GM19324 (cell line): ENCODE data around the gene ZNF28.
"Not testable (repeated sequence)": the region's sequence is repeated elsewhere in the genome, so short reads cannot be mapped to it uniquely, and the experiment has no call there.

ENCODE experiments used
- ATAC-seq: cut with Tn5 transposase; IDR thresholded peaks from one replicate; pipeline ENCODE4 v1.9.1; 2021; ENCODE audit warnings: mild to moderate bottlenecking, moderate library complexity; ENCODE audit not compliant: unreplicated experiment, low FRiP score

ZNF28 gene

GRCh38 chr19:52782864-52783263 lies 38.6 kb downstream of the ZNF28 start:
- not testable (repeated sequence) for ATAC-seq

DNA sequence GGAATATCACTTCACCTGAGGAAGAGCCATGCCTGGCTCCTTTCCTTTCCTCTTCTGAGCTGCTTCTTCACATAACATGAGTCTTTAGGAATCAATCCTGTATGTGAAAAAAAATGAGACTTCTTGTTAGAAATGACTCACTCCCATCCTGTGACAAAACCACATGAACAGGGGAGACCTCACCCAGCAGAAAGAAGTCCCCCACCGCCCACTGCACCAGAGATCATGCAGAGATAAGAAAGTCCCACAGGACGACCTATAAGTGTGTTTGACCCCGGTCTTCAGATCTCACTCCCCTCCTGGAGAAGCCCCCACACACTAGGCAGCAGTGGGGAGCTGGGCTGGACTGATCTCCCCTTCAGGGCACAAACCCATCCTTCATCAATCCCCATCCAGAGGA lies 42.6 kb downstream of the ZNF28 start:
- no peak for ATAC-seq

- ATAC-seq, result not testable (repeated sequence)
These were observed 65.0 kb downstream of the ZNF28 start for GRCh38 chr19:52756447-52756846.

DNA sequence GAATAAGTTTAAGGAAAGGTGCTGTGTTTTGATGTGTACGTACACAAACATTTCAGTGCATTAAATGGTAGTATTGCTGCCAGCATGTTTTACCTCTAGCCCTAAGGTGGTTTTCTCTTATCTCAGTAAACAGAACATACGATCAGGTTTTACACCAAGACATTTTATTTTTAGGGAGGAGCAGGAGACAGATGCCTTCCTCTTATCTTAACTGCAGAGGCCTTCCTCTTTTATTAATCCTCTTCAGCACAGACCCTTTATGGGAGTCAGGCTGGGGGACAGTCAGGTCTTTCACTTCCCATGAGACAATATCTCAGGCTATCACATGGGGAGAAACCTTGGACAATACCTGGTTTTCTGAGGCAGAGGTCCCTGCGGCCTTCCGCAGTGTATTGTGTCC lies 71.7 kb downstream of the ZNF28 start:
- ATAC-seq, result no peak

DNA sequence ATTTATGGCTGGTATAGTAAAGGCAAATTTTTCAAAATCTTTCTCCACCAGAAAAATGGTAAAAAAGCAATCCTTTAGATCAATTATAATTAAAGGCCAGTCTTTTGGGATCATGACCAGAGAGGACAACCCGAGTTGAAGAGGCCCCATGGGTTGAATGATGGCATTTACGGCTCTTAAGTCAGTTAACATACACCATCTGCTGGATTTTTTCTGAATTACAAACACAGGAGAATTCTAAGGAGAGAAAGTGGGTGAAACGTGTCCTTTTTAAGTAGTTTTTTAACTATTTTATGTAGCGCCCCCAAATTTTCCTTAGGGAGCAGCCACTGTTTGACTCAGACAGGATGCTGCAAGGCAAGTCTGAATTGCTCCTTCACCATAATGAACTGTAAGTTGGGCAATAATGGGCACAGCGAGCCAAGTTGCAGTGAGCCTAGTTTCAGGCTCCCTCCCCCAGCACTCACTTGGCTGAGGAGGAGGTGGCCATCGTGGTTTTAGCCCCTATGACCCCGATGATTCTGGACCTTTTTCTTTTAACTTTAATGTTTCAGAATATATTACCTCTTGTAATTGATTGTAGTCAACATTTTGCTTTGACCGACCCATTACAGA lies 73.0 kb downstream of the ZNF28 start:
- ATAC-seq, result no peak
